ENCODE measurements around the gene SEMA4D.
"Not testable (repeated sequence)": the region's sequence is repeated elsewhere in the genome, so short reads cannot be mapped to it uniquely, and the experiment has no call there.

The SEMA4D gene

DNA sequence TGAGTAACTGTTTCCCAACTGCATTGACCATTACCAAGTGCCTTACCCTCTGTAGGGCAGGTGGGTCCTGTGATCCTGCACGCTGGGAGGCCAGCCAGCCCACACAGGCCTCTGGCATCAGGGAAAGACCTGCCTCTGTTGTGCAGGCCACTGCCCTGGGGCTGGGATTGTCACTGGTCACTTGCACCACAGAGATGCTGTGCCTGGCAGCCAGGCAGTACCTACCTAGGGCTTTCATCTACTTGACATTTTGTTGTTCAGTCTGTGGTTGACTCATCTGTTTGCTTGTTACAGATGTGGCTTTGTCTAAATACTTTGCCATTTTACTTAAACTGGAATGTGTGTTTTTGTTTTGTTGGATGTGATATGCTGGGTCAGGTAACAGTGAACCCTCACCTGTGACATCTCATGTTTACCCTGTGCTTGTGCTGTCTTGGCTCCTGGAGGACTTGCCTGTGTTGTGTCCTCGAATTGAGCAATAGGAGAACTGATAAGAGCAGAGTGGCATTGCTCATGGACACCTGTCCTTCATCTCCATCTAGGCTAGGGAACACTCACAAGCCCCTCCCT is 146.8 kb downstream of the SEMA4D start:
- H3K27ac ChIP-seq, result no peak overlapping the region
- no peak for TF ChIP-seq CTCF (conservative IDR thresholded peaks at IDR 0.05)

- TF ChIP-seq CTCF (conservative IDR thresholded peaks at IDR 0.05), result no peak
- no peak overlapping the region for H3K27ac ChIP-seq
Observed at GRCh38 chr9:89349607-89350006, 148.3 kb downstream of the SEMA4D start.

- no peak overlapping the region for H3K27ac ChIP-seq
- TF ChIP-seq CTCF (conservative IDR thresholded peaks at IDR 0.05), result no peak
Observed at GRCh38 chr9:89347651-89348050, 150.3 kb downstream of the SEMA4D start.

GRCh38 chr9:89346696-89347095 is 151.2 kb downstream of the SEMA4D start:
- no peak overlapping the region for H3K27ac ChIP-seq
- no peak for TF ChIP-seq CTCF (conservative IDR thresholded peaks at IDR 0.05)

- H3K27ac ChIP-seq, result no peak overlapping the region
- no peak for TF ChIP-seq CTCF (conservative IDR thresholded peaks at IDR 0.05)
Observed at GRCh38 chr9:89345476-89345875, 152.4 kb downstream of the SEMA4D start.

GRCh38 chr9:89343812-89344211 is 154.1 kb downstream of the SEMA4D start:
- H3K27ac ChIP-seq, result not testable (repeated sequence)

GRCh38 chr9:89342948-89343347 is 155.0 kb downstream of the SEMA4D start:
- no peak overlapping the region for H3K27ac ChIP-seq
- no peak for TF ChIP-seq CTCF (conservative IDR thresholded peaks at IDR 0.05)

DNA sequence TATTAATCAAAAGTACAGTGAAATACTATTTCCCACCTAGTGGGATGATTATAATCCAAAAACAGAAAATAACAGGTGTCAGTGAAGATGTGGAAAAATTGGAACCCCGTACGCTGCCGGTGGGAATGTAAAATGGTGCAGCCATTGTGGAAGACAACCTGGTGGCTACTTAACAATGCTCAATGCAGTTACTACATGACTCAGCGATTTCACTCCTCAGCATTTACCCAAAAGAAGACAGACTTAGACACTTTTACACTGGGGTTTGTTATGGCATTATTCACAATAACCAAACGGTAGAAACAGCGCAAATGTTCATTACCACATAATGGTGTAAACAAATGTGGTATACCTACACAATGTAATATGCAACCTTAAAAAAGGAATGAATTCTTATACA is 155.7 kb downstream of the SEMA4D start:
- no peak overlapping the region for H3K27ac ChIP-seq
- no peak for TF ChIP-seq CTCF (conservative IDR thresholded peaks at IDR 0.05)

Data from VCaP (cell line).